Measurements from ENCODE around the gene DDHD1. TPM values are rescaled to one million over a fixed set of nuclear protein-coding genes. Genes with fewer than 3 reads are reported as not detected.
"Not testable (repeated sequence)": the region's sequence is repeated elsewhere in the genome, so short reads cannot be mapped to it uniquely, and the experiment has no call there.

Gene DDHD1
- polyA plus RNA-seq, 4 donors: 0.54 to 9.4 (median 1.6) TPM

GRCh38 chr14:53127151-53127550 lies 26.0 kb downstream of the DDHD1 start:
- 27 to 39% (median 35%) methylated on average over 1 of the region's 1 CpG for WGBS, 3 donors
- DNase-seq (no peak), FAIRE-seq (no peak)
- Histone ChIP-seq H3K9me3 (ENCODE audit: control insufficient read depth in 2 of 2, insufficient read depth in 1 of 2, low read depth in 1 of 2, low read length in 1 of 2) (peaks cover 0 to 30% of the 10 kb centered on the region in 2 donors), H3K4me3 (ENCODE audit: low read depth in 1 of 3, low read length in 3 of 3) (no peak overlapping the region), H3K36me3 (ENCODE audit: control insufficient read depth in 3 of 3, insufficient read depth in 2 of 3, low read depth in 1 of 3, low read length in 3 of 3) (no peaks in the 10 kb centered on the region), H3K4me1 (ENCODE audit: control insufficient read depth in 3 of 3, insufficient read depth in 2 of 3, low read depth in 1 of 3, low read length in 2 of 3) (no peaks in the 10 kb centered on the region), H3K27ac (ENCODE audit: low read depth in 1 of 3, low read length in 2 of 3) (peak overlapping the region in 1 of 3 donors; percentile 53), H3K27me3 (ENCODE audit: control insufficient read depth in 3 of 3, insufficient read depth in 3 of 3, low read length in 3 of 3) (no peaks in the 10 kb centered on the region)

- Histone ChIP-seq H3K27ac (ENCODE audit: low read depth in 1 of 3, low read length in 2 of 3) (peak overlapping the region in 1 of 3 donors; percentile 55), H3K4me3 (ENCODE audit: low read depth in 1 of 3, low read length in 3 of 3) (no peak overlapping the region), H3K27me3 (ENCODE audit: control insufficient read depth in 3 of 3, insufficient read depth in 3 of 3, low read length in 3 of 3) (no peaks in the 10 kb centered on the region), H3K36me3 (ENCODE audit: control insufficient read depth in 3 of 3, insufficient read depth in 2 of 3, low read depth in 1 of 3, low read length in 3 of 3) (no peaks in the 10 kb centered on the region), H3K4me1 (ENCODE audit: control insufficient read depth in 3 of 3, insufficient read depth in 2 of 3, low read depth in 1 of 3, low read length in 2 of 3) (no peaks in the 10 kb centered on the region), H3K9me3 (ENCODE audit: control insufficient read depth in 2 of 2, insufficient read depth in 1 of 2, low read depth in 1 of 2, low read length in 1 of 2) (peaks cover 0 to 25% of the 10 kb centered on the region in 2 donors)
- DNase-seq (no peak), FAIRE-seq (no peak)
- WGBS, 3 donors: 39 to 66% (median 51%) methylated on average over 6 of the region's 6 CpGs
Observed at GRCh38 chr14:53126731-53127130, 26.4 kb downstream of the DDHD1 start.

DNA sequence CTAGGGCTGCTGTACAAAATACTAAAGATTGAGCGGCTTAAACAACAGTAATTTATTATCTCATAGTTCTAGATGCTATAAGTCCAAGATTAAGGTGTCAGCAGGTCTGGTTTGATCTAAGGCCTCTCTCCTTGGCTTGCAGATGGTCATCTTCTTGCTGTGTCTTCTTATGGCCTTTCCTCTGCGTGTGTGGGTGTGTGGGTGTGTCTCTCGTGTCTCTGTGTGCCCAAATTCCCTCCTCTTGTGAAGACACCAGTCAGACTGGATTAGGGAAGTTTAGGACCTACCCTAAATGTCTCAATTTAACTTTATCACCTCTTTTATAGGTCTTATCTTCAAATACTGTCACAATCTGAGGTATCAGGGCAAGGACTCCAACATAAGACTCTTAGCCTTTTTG lies 28.3 kb downstream of the DDHD1 start:
- H3K4me3 ChIP-seq (ENCODE audit: low read depth in 1 of 3, low read length in 3 of 3): no peak overlapping the region

DNA sequence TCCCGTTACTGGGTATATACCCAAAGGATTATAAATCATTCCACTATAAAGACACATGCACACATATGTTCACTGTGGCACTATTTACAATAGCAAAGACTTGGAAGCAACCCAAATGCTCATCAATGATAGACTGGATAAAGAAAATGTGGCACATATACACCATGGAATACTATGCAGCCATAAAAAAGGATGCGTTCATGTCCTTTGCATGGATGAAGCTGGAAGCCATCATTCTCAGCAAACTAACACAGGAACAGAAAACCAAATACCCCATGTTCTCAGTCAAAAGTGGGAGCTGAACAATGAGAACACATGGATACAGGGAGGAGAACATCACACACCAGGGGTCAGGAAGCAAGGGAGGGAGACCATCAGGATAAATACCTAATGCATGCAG lies 31.7 kb downstream of the DDHD1 start:
- FAIRE-seq; H3K36me3 ChIP-seq (ENCODE audit: control insufficient read depth in 3 of 3, insufficient read depth in 2 of 3, low read depth in 1 of 3, low read length in 3 of 3); DNase-seq; H3K27ac ChIP-seq (ENCODE audit: low read depth in 1 of 3, low read length in 2 of 3); H3K4me3 ChIP-seq (ENCODE audit: low read depth in 1 of 3, low read length in 3 of 3); H3K4me1 ChIP-seq (ENCODE audit: control insufficient read depth in 3 of 3, insufficient read depth in 2 of 3, low read depth in 1 of 3, low read length in 2 of 3); H3K27me3 ChIP-seq (ENCODE audit: control insufficient read depth in 3 of 3, insufficient read depth in 3 of 3, low read length in 3 of 3): not testable (repeated sequence)
- WGBS, 3 donors: 95 to 98% (median 98%) methylated on average over 2 of the region's 2 CpGs
- peaks cover 0 to 11% of the 10 kb centered on the region in 2 donors for H3K9me3 ChIP-seq (ENCODE audit: control insufficient read depth in 2 of 2, insufficient read depth in 1 of 2, low read depth in 1 of 2, low read length in 1 of 2)

More for the DNA sequence above, 28.3 kb downstream of the DDHD1 start:
- Histone ChIP-seq H3K27ac (ENCODE audit: low read depth in 1 of 3, low read length in 2 of 3) (no peak overlapping the region), H3K36me3 (ENCODE audit: control insufficient read depth in 3 of 3, insufficient read depth in 2 of 3, low read depth in 1 of 3, low read length in 3 of 3) (no peaks in the 10 kb centered on the region), H3K27me3 (ENCODE audit: control insufficient read depth in 3 of 3, insufficient read depth in 3 of 3, low read length in 3 of 3) (no peaks in the 10 kb centered on the region), H3K9me3 (ENCODE audit: control insufficient read depth in 2 of 2, insufficient read depth in 1 of 2, low read depth in 1 of 2, low read length in 1 of 2) (peaks cover 0 to 15% of the 10 kb centered on the region in 2 donors), H3K4me1 (ENCODE audit: control insufficient read depth in 3 of 3, insufficient read depth in 2 of 3, low read depth in 1 of 3, low read length in 2 of 3) (no peaks in the 10 kb centered on the region)
- FAIRE-seq (no peak), DNase-seq (no peak)
- WGBS, 3 donors: 60 to 69% (median 69%) methylated on average over 3 of the region's 3 CpGs

DNA sequence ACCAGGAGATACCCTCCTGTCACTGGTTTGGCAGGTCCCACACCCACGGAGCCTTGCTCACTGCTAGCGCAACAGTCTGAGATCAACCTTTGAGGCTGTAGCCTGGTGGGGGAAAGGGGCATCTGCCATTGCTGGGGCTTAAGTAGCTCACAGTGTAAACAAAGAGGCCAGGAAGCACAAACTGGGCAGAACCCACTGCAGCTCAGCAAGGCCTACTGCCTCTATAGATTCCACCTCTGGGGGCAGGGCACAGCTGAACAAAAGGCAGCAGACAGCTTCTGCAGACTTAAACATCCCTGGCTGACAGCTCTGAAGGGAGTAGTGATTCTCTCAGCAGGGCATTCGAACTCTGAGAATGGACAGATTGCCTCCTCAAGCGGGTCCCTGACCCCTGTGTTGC lies 35.6 kb downstream of the DDHD1 start:
- H3K36me3 ChIP-seq (ENCODE audit: control insufficient read depth in 3 of 3, insufficient read depth in 2 of 3, low read depth in 1 of 3, low read length in 3 of 3); H3K4me3 ChIP-seq (ENCODE audit: low read depth in 1 of 3, low read length in 3 of 3); H3K27ac ChIP-seq (ENCODE audit: low read depth in 1 of 3, low read length in 2 of 3); DNase-seq; FAIRE-seq; H3K27me3 ChIP-seq (ENCODE audit: control insufficient read depth in 3 of 3, insufficient read depth in 3 of 3, low read length in 3 of 3); H3K4me1 ChIP-seq (ENCODE audit: control insufficient read depth in 3 of 3, insufficient read depth in 2 of 3, low read depth in 1 of 3, low read length in 2 of 3): not testable (repeated sequence)
- peaks cover 0 to 14% of the 10 kb centered on the region in 2 donors for H3K9me3 ChIP-seq (ENCODE audit: control insufficient read depth in 2 of 2, insufficient read depth in 1 of 2, low read depth in 1 of 2, low read length in 1 of 2)
- 82 to 97% (median 97%) methylated on average over 4 of the region's 4 CpGs for WGBS, 3 donors

DNA sequence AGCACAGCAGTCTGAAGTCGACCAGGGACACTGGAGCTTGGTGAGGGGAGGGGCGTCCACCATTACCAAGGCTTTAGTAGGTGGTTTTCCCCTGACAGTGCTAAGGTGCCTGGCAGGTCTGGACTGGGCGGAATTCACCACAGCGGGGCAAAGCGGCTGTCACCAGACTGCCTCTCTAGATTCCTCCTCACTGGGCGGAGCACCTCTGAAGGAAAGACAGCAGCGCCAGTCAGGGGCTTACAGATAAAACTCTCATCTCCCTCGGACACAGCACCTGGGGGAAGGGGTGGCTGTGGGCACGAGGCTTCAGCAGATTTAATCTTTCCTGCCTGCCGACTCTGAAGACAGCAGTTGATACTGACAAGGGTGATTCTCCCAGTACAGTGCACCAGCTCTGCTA lies 39.1 kb downstream of the DDHD1 start:
- FAIRE-seq: no peak
- no peak for DNase-seq
- H3K4me3 ChIP-seq (ENCODE audit: low read depth in 1 of 3, low read length in 3 of 3): no peak overlapping the region

GRCh38 chr14:53110096-53110495 lies 43.0 kb downstream of the DDHD1 start:
- peak overlapping the region in 1 of 3 donors; percentile 4 for H3K27ac ChIP-seq (ENCODE audit: low read depth in 1 of 3, low read length in 2 of 3)
- H3K4me3 ChIP-seq (ENCODE audit: low read depth in 1 of 3, low read length in 3 of 3): no peak overlapping the region
- no peak for FAIRE-seq
- no peaks in the 10 kb centered on the region for H3K36me3 ChIP-seq (ENCODE audit: control insufficient read depth in 3 of 3, insufficient read depth in 2 of 3, low read depth in 1 of 3, low read length in 3 of 3)
- peaks cover 0 to 26% of the 10 kb centered on the region in 2 donors for H3K9me3 ChIP-seq (ENCODE audit: control insufficient read depth in 2 of 2, insufficient read depth in 1 of 2, low read depth in 1 of 2, low read length in 1 of 2)
- no peak for DNase-seq
- WGBS, 3 donors: 79 to 88% (median 88%) methylated on average over 1 of the region's 1 CpG
- peaks cover 0 to 4% (median 0%) of the 10 kb centered on the region in 3 donors for H3K4me1 ChIP-seq (ENCODE audit: control insufficient read depth in 3 of 3, insufficient read depth in 2 of 3, low read depth in 1 of 3, low read length in 2 of 3)
- no peaks in the 10 kb centered on the region for H3K27me3 ChIP-seq (ENCODE audit: control insufficient read depth in 3 of 3, insufficient read depth in 3 of 3, low read length in 3 of 3)

More for the DNA sequence above, 39.1 kb downstream of the DDHD1 start:
- H3K36me3 ChIP-seq (ENCODE audit: control insufficient read depth in 3 of 3, insufficient read depth in 2 of 3, low read depth in 1 of 3, low read length in 3 of 3): no peaks in the 10 kb centered on the region
- H3K27ac ChIP-seq (ENCODE audit: low read depth in 1 of 3, low read length in 2 of 3): no peak overlapping the region
- 86 to 93% (median 90%) methylated on average over 10 of the region's 10 CpGs for WGBS, 3 donors
- H3K9me3 ChIP-seq (ENCODE audit: control insufficient read depth in 2 of 2, insufficient read depth in 1 of 2, low read depth in 1 of 2, low read length in 1 of 2): peaks cover 0 to 13% of the 10 kb centered on the region in 2 donors
- no peaks in the 10 kb centered on the region for H3K27me3 ChIP-seq (ENCODE audit: control insufficient read depth in 3 of 3, insufficient read depth in 3 of 3, low read length in 3 of 3)
- H3K4me1 ChIP-seq (ENCODE audit: control insufficient read depth in 3 of 3, insufficient read depth in 2 of 3, low read depth in 1 of 3, low read length in 2 of 3): peaks cover 0 to 4% (median 0%) of the 10 kb centered on the region in 3 donors

- Histone ChIP-seq H3K9me3 (ENCODE audit: control insufficient read depth in 2 of 2, insufficient read depth in 1 of 2, low read depth in 1 of 2, low read length in 1 of 2) (peaks cover 0 to 26% of the 10 kb centered on the region in 2 donors), H3K4me3 (ENCODE audit: low read depth in 1 of 3, low read length in 3 of 3) (no peak overlapping the region), H3K27me3 (ENCODE audit: control insufficient read depth in 3 of 3, insufficient read depth in 3 of 3, low read length in 3 of 3) (no peaks in the 10 kb centered on the region), H3K27ac (ENCODE audit: low read depth in 1 of 3, low read length in 2 of 3) (peak overlapping the region in 2 of 3 donors; percentile 5 to 61), H3K4me1 (ENCODE audit: control insufficient read depth in 3 of 3, insufficient read depth in 2 of 3, low read depth in 1 of 3, low read length in 2 of 3) (peaks cover 0 to 4% (median 0%) of the 10 kb centered on the region in 3 donors), H3K36me3 (ENCODE audit: control insufficient read depth in 3 of 3, insufficient read depth in 2 of 3, low read depth in 1 of 3, low read length in 3 of 3) (no peaks in the 10 kb centered on the region)
- WGBS, 3 donors: 52 to 78% (median 56%) methylated on average over 5 of the region's 5 CpGs
- FAIRE-seq: no peak
- peak in 1 of 2 donors; percentile 17 for DNase-seq
Observed at GRCh38 chr14:53109105-53110041, 43.8 kb downstream of the DDHD1 start.
